GM23248 (cell line): ENCODE measurements around the gene FHOD1.

Experiments
- EZH2 ChIP-seq: fragments of 200-600 bp; sonication (generic); IDR thresholded peaks from 2 replicates; pipeline ENCODE4 v1.6.1; 2018; ENCODE audit warnings: antibody characterized with exemption, mild to moderate bottlenecking; ENCODE audit not compliant: insufficient read depth, poor library complexity, severe bottlenecking
- EZH2phosphoT487 ChIP-seq: fragments of 200-600 bp; sonication (generic); IDR thresholded peaks from 2 replicates; pipeline ENCODE4 v1.6.1; 2018; ENCODE audit warnings: antibody characterized with exemption, moderate library complexity, mild to moderate bottlenecking, low read depth; ENCODE audit not compliant: insufficient read depth

DNA sequence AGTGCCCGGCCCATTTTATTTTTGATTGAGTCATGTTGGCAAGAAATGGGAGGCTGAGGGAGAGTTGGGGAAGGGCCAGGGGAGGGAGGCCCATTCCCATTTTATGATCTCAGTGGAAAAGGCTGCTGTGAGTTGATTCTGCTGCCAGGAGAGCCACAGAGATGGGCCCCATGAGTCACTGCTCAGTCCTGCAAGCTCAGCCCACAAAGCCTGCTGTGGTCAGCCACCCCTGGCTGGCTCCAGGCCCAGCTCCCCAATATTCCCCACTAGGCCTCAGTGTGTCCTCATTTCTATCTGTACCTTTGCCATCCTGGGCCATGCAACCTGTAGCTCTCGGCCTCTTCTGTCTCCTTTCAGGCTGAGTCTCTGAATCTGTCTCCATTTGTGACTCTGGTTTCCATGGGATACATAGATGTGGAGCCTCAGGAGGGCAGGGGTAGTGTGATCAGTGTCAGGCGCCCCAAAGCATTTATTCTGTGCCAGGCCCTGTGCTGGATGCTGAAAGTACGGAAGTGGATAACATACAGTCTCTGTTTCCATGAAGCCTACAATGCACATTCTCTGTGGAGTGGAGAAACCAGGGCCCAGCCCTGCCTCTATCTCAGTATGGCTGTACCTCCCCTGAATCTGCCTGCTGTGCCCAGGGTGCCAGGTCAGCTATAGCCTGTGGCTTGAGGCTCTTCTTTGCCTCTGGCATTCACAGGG, 30.2 kb upstream of the FHOD1 start:
- TF ChIP-seq EZH2phosphoT487: no peak
- no peak for TF ChIP-seq EZH2
